A673 (cell line): Measurements from ENCODE around the gene CSTA. TPM values are rescaled to one million over a fixed set of nuclear protein-coding genes. Genes with fewer than 3 reads are reported as not detected.

Experiments
- BruUV-seq: library from RNA; stranded (reverse); fragments of 400-500 nt; replicated peaks from 2 replicates; lab custom pipeline; 2021; lab: Mats Ljungman, UMichigan
- CTCF ChIA-PET: fragments of 300-600 bp; sonication (Branson Sonifier 250); formaldehyde crosslinking; loops from one replicate; lab custom pipeline; 2022; ENCODE audit warnings: antibody characterized with exemption; lab: Charles Lee
- POLR2A ChIA-PET: fragments of 300-600 bp; sonication (Branson Sonifier 250); formaldehyde crosslinking; loops from one replicate; lab custom pipeline; 2022; ENCODE audit warnings: antibody characterized with exemption; ENCODE audit not compliant: low non-redundant PET; lab: Charles Lee
- DNase-seq: peaks from one replicate; pipeline ENCODE4 v3.0.0-alpha.2; 2015; ENCODE audit warnings: low spot score
- H3K27ac ChIP-seq: fragments of 200-600 bp; sonication (generic); 2 replicates; pipeline ENCODE4 v1.5.1; 2016; ENCODE audit warnings: mixed run types, low read depth, mild to moderate bottlenecking, mixed read lengths, antibody characterized with exemption, low read length; ENCODE audit not compliant: poor library complexity, severe bottlenecking
- H3K27me3 ChIP-seq: fragments of 200-600 bp; sonication (generic); replicated peaks from 2 replicates; pipeline ENCODE4 v1.6.1; 2017; ENCODE audit warnings: mixed run types, low read depth, mild to moderate bottlenecking, mixed read lengths, antibody characterized with exemption, low read length; ENCODE audit not compliant: insufficient read depth, poor library complexity
- H3K36me3 ChIP-seq: fragments of 200-600 bp; sonication (generic); 2 replicates; pipeline ENCODE4 v1.6.1; 2016; ENCODE audit warnings: mixed run types, mild to moderate bottlenecking, mixed read lengths, antibody characterized with exemption, low read length; ENCODE audit not compliant: insufficient read depth, poor library complexity, severe bottlenecking
- H3K4me1 ChIP-seq: fragments of 200-600 bp; sonication (generic); 2 replicates; pipeline ENCODE4 v1.6.1; 2017; ENCODE audit warnings: mixed run types, mild to moderate bottlenecking, mixed read lengths, antibody characterized with exemption, low read length; ENCODE audit not compliant: insufficient read depth, poor library complexity, severe bottlenecking
- H3K4me3 ChIP-seq: fragments of 200-600 bp; sonication (generic); 2 replicates; pipeline ENCODE4 v1.5.1; 2016; ENCODE audit warnings: low read depth, mixed run types, mild to moderate bottlenecking, mixed read lengths, low read length; ENCODE audit not compliant: poor library complexity, severe bottlenecking
- H3K9me3 ChIP-seq: fragments of 200-600 bp; sonication (generic); 2 replicates; pipeline ENCODE4 v1.6.1; 2016; ENCODE audit warnings: mixed run types, low read depth, mild to moderate bottlenecking, mixed read lengths, antibody characterized with exemption, low read length; ENCODE audit not compliant: poor library complexity, severe bottlenecking
- EZH2 ChIP-seq: fragments of 200-600 bp; sonication (generic); IDR thresholded peaks from 2 replicates; pipeline ENCODE4 v1.6.1; 2017; ENCODE audit warnings: borderline replicate concordance, low read depth, mild to moderate bottlenecking, mixed read lengths, antibody characterized with exemption, low read length; ENCODE audit not compliant: poor library complexity, severe bottlenecking
- intact Hi-C: fragments of 100-400 bp; cut with micrococcal nuclease; formaldehyde crosslinking; loops from one replicate; pipeline ENCODE4 v1.10.0; 2022; ENCODE audit not compliant: unreplicated experiment
- total RNA-seq: library from RNA; stranded (reverse); gene quantifications from 2 replicates; pipeline ENCODE4 v1.2.3, GENCODE V29; 2021
- TF ChIP-seq, protein P1 (sequence below): fragments of 300-800, 200-600 bp; sonication (generic); conservative IDR thresholded peaks from 2 replicates; pipeline ENCODE4 v1.5.1; 2017; ENCODE audit warnings: low read depth, mild to moderate bottlenecking, antibody characterized with exemption, low read length, moderate library complexity, mixed read lengths

The CSTA gene
- total RNA-seq, 1 experiment from 2014 or later, result 6.5 TPM

GRCh38 chr3:122322095-122323075, 2.7 kb upstream of the CSTA start:
- intact Hi-C loops, result no loop called here
- H3K9me3 ChIP-seq, result no peaks in the 10 kb centered on the region
- CTCF ChIA-PET, result no interaction called here
- H3K4me3 ChIP-seq, result no peak overlapping the region
- H3K27ac ChIP-seq, result no peak overlapping the region
- H3K36me3 ChIP-seq, result no peaks in the 10 kb centered on the region
- POLR2A ChIA-PET, result no interaction called here
- no peaks in the 10 kb centered on the region for H3K4me1 ChIP-seq
- BruUV-seq, result no TSS peak
- DNase-seq, result no peak
- H3K27me3 ChIP-seq, result no peaks in the 10 kb centered on the region
- TF ChIP-seq, protein P1, sequence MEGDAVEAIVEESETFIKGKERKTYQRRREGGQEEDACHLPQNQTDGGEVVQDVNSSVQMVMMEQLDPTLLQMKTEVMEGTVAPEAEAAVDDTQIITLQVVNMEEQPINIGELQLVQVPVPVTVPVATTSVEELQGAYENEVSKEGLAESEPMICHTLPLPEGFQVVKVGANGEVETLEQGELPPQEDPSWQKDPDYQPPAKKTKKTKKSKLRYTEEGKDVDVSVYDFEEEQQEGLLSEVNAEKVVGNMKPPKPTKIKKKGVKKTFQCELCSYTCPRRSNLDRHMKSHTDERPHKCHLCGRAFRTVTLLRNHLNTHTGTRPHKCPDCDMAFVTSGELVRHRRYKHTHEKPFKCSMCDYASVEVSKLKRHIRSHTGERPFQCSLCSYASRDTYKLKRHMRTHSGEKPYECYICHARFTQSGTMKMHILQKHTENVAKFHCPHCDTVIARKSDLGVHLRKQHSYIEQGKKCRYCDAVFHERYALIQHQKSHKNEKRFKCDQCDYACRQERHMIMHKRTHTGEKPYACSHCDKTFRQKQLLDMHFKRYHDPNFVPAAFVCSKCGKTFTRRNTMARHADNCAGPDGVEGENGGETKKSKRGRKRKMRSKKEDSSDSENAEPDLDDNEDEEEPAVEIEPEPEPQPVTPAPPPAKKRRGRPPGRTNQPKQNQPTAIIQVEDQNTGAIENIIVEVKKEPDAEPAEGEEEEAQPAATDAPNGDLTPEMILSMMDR, result no peak
- no peak for TF ChIP-seq EZH2

GRCh38 chr3:122325769-122326168, 721 bp downstream of the CSTA start:
- POLR2A ChIA-PET, result no interaction called here
- TF ChIP-seq EZH2, result no peak
- TF ChIP-seq, protein P1, result no peak
- DNase-seq, result no peak
- Histone ChIP-seq H3K9me3 (no peaks in the 10 kb centered on the region), H3K36me3 (no peaks in the 10 kb centered on the region), H3K27me3 (no peaks in the 10 kb centered on the region), H3K4me1 (no peaks in the 10 kb centered on the region), H3K27ac (no peak overlapping the region), H3K4me3 (no peak overlapping the region)
- intact Hi-C loops, result no loop called here
- no TSS peak for BruUV-seq
- CTCF ChIA-PET, result no interaction called here

DNA sequence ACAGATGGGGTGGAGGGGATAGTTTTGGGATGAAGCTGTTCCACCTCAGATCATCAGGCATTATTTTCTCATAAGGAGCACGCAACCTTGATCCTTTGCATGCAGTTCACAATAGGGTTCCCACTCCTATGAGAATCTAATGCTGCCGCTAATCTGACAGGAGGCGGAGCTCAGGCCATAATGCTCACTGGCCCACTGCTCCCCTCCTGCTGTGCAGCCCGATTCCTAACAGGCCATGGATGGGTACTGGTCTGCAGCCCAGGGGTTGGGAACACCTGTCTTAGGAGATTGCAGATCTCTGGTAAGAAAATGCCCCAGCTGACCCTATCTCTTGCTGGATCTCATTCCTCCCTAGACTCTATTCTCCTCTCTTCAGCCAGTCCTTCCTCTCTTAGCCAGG, 6.8 kb downstream of the CSTA start:
- intact Hi-C loops, result no loop called here
- POLR2A ChIA-PET, result no interaction called here
- BruUV-seq, result no TSS peak
- Histone ChIP-seq H3K27me3 (no peaks in the 10 kb centered on the region), H3K36me3 (no peaks in the 10 kb centered on the region), H3K27ac (no peak overlapping the region), H3K4me3 (no peak overlapping the region), H3K4me1 (no peaks in the 10 kb centered on the region), H3K9me3 (no peaks in the 10 kb centered on the region)
- DNase-seq, result no peak
- CTCF ChIA-PET, result no interaction called here
- TF ChIP-seq EZH2, result no peak
- TF ChIP-seq, protein P1, result no peak
